GM11168 (cell line): ENCODE results near the gene G3BP2.
"Not testable (repeated sequence)": the region's sequence is repeated elsewhere in the genome, so short reads cannot be mapped to it uniquely, and the experiment has no call there.

Source experiments
- in situ Hi-C: fragments of 300-500 bp; cut with MboI; formaldehyde crosslinking; loops from one replicate; pipeline ENCODE4 v1.12.0; 2022; ENCODE audit warnings: low sequenced_read_pairs; ENCODE audit not compliant: unreplicated experiment

Gene G3BP2

GRCh38 chr4:75673027-75673958, at the start of gene G3BP2:
Gene G3BP2 (minus strand): TSS chr4:75673411. CDS start chr4:75662025, 11,386 bp downstream.
- in situ Hi-C loops, result no loop called here

- in situ Hi-C loops, result no loop called here
These were observed 49.2 kb upstream of the G3BP2 start for GRCh38 chr4:75722417-75722816.

- in situ Hi-C loops, result no loop called here
These were observed 45.3 kb upstream of the G3BP2 start for GRCh38 chr4:75718529-75718928.

GRCh38 chr4:75717408-75717807, 44.2 kb upstream of the G3BP2 start:
- in situ Hi-C loops, result no loop called here

GRCh38 chr4:75716054-75716453, 42.8 kb upstream of the G3BP2 start:
- in situ Hi-C loops, result not testable (repeated sequence)

GRCh38 chr4:75715105-75715799, 42.0 kb upstream of the G3BP2 start:
- in situ Hi-C loops, result no loop called here

GRCh38 chr4:75714704-75715103, 41.5 kb upstream of the G3BP2 start:
- in situ Hi-C loops, result no loop called here

- in situ Hi-C loops, result no loop called here
These were observed 40.8 kb upstream of the G3BP2 start for GRCh38 chr4:75714011-75714410.

GRCh38 chr4:75710246-75710645, 37.0 kb upstream of the G3BP2 start:
- in situ Hi-C loops, result no loop called here

GRCh38 chr4:75708218-75708691, 35.0 kb upstream of the G3BP2 start:
- in situ Hi-C loops, result no loop called here

GRCh38 chr4:75705198-75705977, 32.2 kb upstream of the G3BP2 start:
- in situ Hi-C loops, result no loop called here

GRCh38 chr4:75702919-75703411, 29.8 kb upstream of the G3BP2 start:
- in situ Hi-C loops, result no loop called here

GRCh38 chr4:75699299-75699698, 26.1 kb upstream of the G3BP2 start:
- in situ Hi-C loops, result no loop called here

- in situ Hi-C loops, result no loop called here
These were observed 25.7 kb upstream of the G3BP2 start for GRCh38 chr4:75698963-75699228.

- in situ Hi-C loops, result no loop called here
These were observed 25.2 kb upstream of the G3BP2 start for GRCh38 chr4:75698162-75698962.

- in situ Hi-C loops, result no loop called here
These were observed 23.4 kb upstream of the G3BP2 start for GRCh38 chr4:75696581-75696980.

GRCh38 chr4:75696071-75696470, 22.9 kb upstream of the G3BP2 start:
- in situ Hi-C loops, result no loop called here

GRCh38 chr4:75692066-75692465, 18.9 kb upstream of the G3BP2 start:
- in situ Hi-C loops, result not testable (repeated sequence)

- in situ Hi-C loops, result not testable (repeated sequence)
These were observed 13.9 kb upstream of the G3BP2 start for GRCh38 chr4:75687125-75687524.

- in situ Hi-C loops, result no loop called here
These were observed 13.1 kb upstream of the G3BP2 start for GRCh38 chr4:75686346-75686745.
